WTC11 (cell line): ENCODE data around the gene MIS18BP1. TPM values are rescaled to one million over a fixed set of nuclear protein-coding genes. Genes with fewer than 3 reads are reported as not detected.
A peak's percentile ranks its signal among the peaks of the same experiment; 100 is the strongest.

ENCODE experiments used
- ARID4B ChIP-seq: sonication (generic); formaldehyde crosslinking; IDR thresholded peaks from 2 replicates; pipeline ENCODE4 v1.8.0; 2023; ENCODE audit warnings: missing genetic modification reagents, mild to moderate bottlenecking, borderline replicate concordance
- ATF1 ChIP-seq: sonication (generic); formaldehyde crosslinking; IDR thresholded peaks from 2 replicates; pipeline ENCODE4 v1.8.1; 2023; ENCODE audit warnings: mild to moderate bottlenecking, moderate library complexity, missing genetic modification reagents
- ATF2 ChIP-seq: sonication (generic); formaldehyde crosslinking; IDR thresholded peaks from 2 replicates; pipeline ENCODE4 v1.8.1; 2022; ENCODE audit warnings: low read depth, missing genetic modification reagents, borderline replicate concordance
- CDX4 ChIP-seq: fragments of 250-450 bp; sonication (Bioruptor Pico); IDR thresholded peaks from 2 replicates; pipeline ENCODE4 v1.9.0; 2021; ENCODE audit warnings: moderate library complexity, mild to moderate bottlenecking, inconsistent platforms, borderline replicate concordance
- CREB1 ChIP-seq: sonication (generic); formaldehyde crosslinking; IDR thresholded peaks from 2 replicates; pipeline ENCODE4 v1.8.0; 2023; ENCODE audit warnings: mild to moderate bottlenecking, missing genetic modification reagents
- E2F5 ChIP-seq: sonication (generic); formaldehyde crosslinking; IDR thresholded peaks from 2 replicates; pipeline ENCODE4 v1.8.1; 2022; ENCODE audit warnings: mild to moderate bottlenecking, moderate library complexity, missing genetic modification reagents
- FOXJ3 ChIP-seq: sonication (generic); formaldehyde crosslinking; IDR thresholded peaks from 2 replicates; pipeline ENCODE4 v1.9.0; 2021; ENCODE audit warnings: missing genetic modification reagents, mild to moderate bottlenecking, borderline replicate concordance
- HMGXB4 ChIP-seq: sonication (generic); formaldehyde crosslinking; IDR thresholded peaks from 2 replicates; pipeline ENCODE4 v1.8.1; 2023; ENCODE audit warnings: mild to moderate bottlenecking, moderate library complexity, missing genetic modification reagents
- JUN ChIP-seq: sonication (generic); formaldehyde crosslinking; IDR thresholded peaks from 2 replicates; pipeline ENCODE4 v1.8.0; 2023; ENCODE audit warnings: mild to moderate bottlenecking, missing genetic modification reagents
- KAT7 ChIP-seq: sonication (generic); formaldehyde crosslinking; IDR thresholded peaks from 2 replicates; pipeline ENCODE4 v1.8.1; 2023; ENCODE audit warnings: missing genetic modification reagents, mild to moderate bottlenecking, borderline replicate concordance
- MAX ChIP-seq: sonication (generic); formaldehyde crosslinking; IDR thresholded peaks from 2 replicates; pipeline ENCODE4 v1.8.0; 2022; ENCODE audit warnings: mild to moderate bottlenecking, missing genetic modification reagents
- NFYB ChIP-seq: sonication (generic); formaldehyde crosslinking; conservative IDR thresholded peaks from 2 replicates; pipeline ENCODE4 v1.8.0; 2022; ENCODE audit warnings: low read depth, missing genetic modification reagents
- NR1H2 ChIP-seq: sonication (generic); formaldehyde crosslinking; IDR thresholded peaks from 2 replicates; pipeline ENCODE4 v1.9.0; 2021; ENCODE audit warnings: mild to moderate bottlenecking, moderate library complexity, missing genetic modification reagents
- NR2C2 ChIP-seq: sonication (generic); formaldehyde crosslinking; IDR thresholded peaks from 2 replicates; pipeline ENCODE4 v1.8.0; 2022; ENCODE audit warnings: mild to moderate bottlenecking, missing genetic modification reagents
- OVOL2 ChIP-seq: fragments of 250-450 bp; sonication (Bioruptor Pico); IDR thresholded peaks from 2 replicates; pipeline ENCODE4 v1.9.0; 2021; ENCODE audit warnings: mild to moderate bottlenecking, borderline replicate concordance
- PREB ChIP-seq: sonication (generic); formaldehyde crosslinking; IDR thresholded peaks from 2 replicates; pipeline ENCODE4 v1.8.1; 2022; ENCODE audit warnings: mild to moderate bottlenecking, missing genetic modification reagents, moderate library complexity, borderline replicate concordance
- TP53 ChIP-seq: sonication (generic); formaldehyde crosslinking; IDR thresholded peaks from 2 replicates; pipeline ENCODE4 v1.8.1; 2023; ENCODE audit warnings: mild to moderate bottlenecking, missing genetic modification reagents
- ZNF138 ChIP-seq: sonication (generic); formaldehyde crosslinking; conservative IDR thresholded peaks from 2 replicates; pipeline ENCODE4 v1.8.1; 2022; ENCODE audit warnings: mild to moderate bottlenecking, moderate library complexity, missing genetic modification reagents
- ZNF219 ChIP-seq: sonication (generic); formaldehyde crosslinking; IDR thresholded peaks from 2 replicates; pipeline ENCODE4 v1.8.0; 2023; ENCODE audit warnings: missing genetic modification reagents, mild to moderate bottlenecking, borderline replicate concordance
- ZNF317 ChIP-seq: sonication (generic); formaldehyde crosslinking; IDR thresholded peaks from 2 replicates; pipeline ENCODE4 v1.8.1; 2023; ENCODE audit warnings: low read depth, mild to moderate bottlenecking, moderate library complexity, missing genetic modification reagents, borderline replicate concordance
- ZNF396 ChIP-seq: fragments of 250-450 bp; sonication (Bioruptor Pico); IDR thresholded peaks from 2 replicates; pipeline ENCODE4 v1.8.0; 2021; ENCODE audit warnings: mild to moderate bottlenecking, moderate library complexity, borderline replicate concordance
- ZNF671 ChIP-seq: fragments of 250-450 bp; sonication (Bioruptor Pico); IDR thresholded peaks from 2 replicates; pipeline ENCODE4 v1.8.0; 2021; ENCODE audit warnings: mild to moderate bottlenecking
- total RNA-seq: library from RNA; stranded (reverse); gene quantifications from 3 replicates; pipeline ENCODE4 v1.2.3, GENCODE V29; 2021

Gene MIS18BP1
- total RNA-seq, 1 experiment from 2014 or later: 65.7 TPM

- TF ChIP-seq NR2C2 (CRISPR knock-in tag): peak; percentile 14; the same call in 1 of the 2 replicates
- 0 out of 2 replicates have a peak, but pooled peaks have one; percentile 33 for TF ChIP-seq KAT7
- no peak for TF ChIP-seq JUN (CRISPR knock-in tag)
- no peak for TF ChIP-seq ZNF671 (CRISPR knock-in tag)
- TF ChIP-seq OVOL2: no peak
- no peak; the same call in 1 of the 2 replicates for TF ChIP-seq NFYB (CRISPR knock-in tag)
- TF ChIP-seq ATF2 (CRISPR knock-in tag): no peak
- 0 out of 2 replicates have a peak, but pooled peaks have one; percentile 49 for TF ChIP-seq ZNF219 (CRISPR knock-in tag)
- TF ChIP-seq ZNF317 (CRISPR knock-in tag): no peak
- TF ChIP-seq CREB1 (CRISPR knock-in tag): no peak
- TF ChIP-seq MAX (CRISPR knock-in tag): peak; percentile 96
- TF ChIP-seq ZNF396: 0 out of 2 replicates have a peak, but pooled peaks have one; percentile 56
- no peak for TF ChIP-seq E2F5 (CRISPR knock-in tag)
- TF ChIP-seq PREB (CRISPR knock-in tag): 0 out of 2 replicates have a peak, but pooled peaks have one; percentile 16
- TF ChIP-seq ZNF138: peak; percentile 69; the same call in 1 of the 2 replicates
- TF ChIP-seq NR1H2: no peak
- 0 out of 2 replicates have a peak, but pooled peaks have one; percentile 69 for TF ChIP-seq TP53 (CRISPR knock-in tag)
- peak; percentile 43; the same call in 1 of the 2 replicates for TF ChIP-seq HMGXB4
- TF ChIP-seq FOXJ3 (CRISPR knock-in tag): no peak
- peak; percentile 66; the same call in 1 of the 2 replicates for TF ChIP-seq ARID4B (CRISPR knock-in tag)
- TF ChIP-seq CDX4 (CRISPR knock-in tag): no peak
- no peak for TF ChIP-seq ATF1 (CRISPR knock-in tag)
Observed at GRCh38 chr14:45253070-45253753, at the start of gene MIS18BP1 (continued).
